Muscle layer of colon (tissue), 2 donors: ENCODE measurements around the gene SLFN14.
"Not testable (repeated sequence)": the region's sequence is repeated elsewhere in the genome, so short reads cannot be mapped to it uniquely, and the experiment has no call there.

Experiments used
- H3K27ac ChIP-seq: one replicate; pipeline ENCODE4 v1.7.0; 2013; ENCODE audit warnings: low read depth, mild to moderate bottlenecking, low read length, moderate library complexity
- H3K27me3 ChIP-seq, 2 donors: one replicate each; pipeline ENCODE4 v1.7.0; 2013; ENCODE audit warnings: low read length in 2 of 2, mild to moderate bottlenecking in 2 of 2; ENCODE audit not compliant: insufficient read depth in 2 of 2, control insufficient read depth in 1 of 2
- H3K36me3 ChIP-seq: one replicate; pipeline ENCODE4 v1.7.0; 2013; ENCODE audit warnings: mild to moderate bottlenecking, low read length; ENCODE audit not compliant: insufficient read depth
- H3K4me1 ChIP-seq: one replicate; pipeline ENCODE4 v1.7.0; 2013; ENCODE audit warnings: mild to moderate bottlenecking, low read length; ENCODE audit not compliant: insufficient read depth
- H3K4me3 ChIP-seq, 2 donors: one replicate each; pipeline ENCODE4 v1.7.0; 2013; ENCODE audit warnings: low read length in 2 of 2, low read depth in 1 of 2, mild to moderate bottlenecking in 1 of 2, moderate library complexity in 1 of 2
- H3K9ac ChIP-seq: one replicate; pipeline ENCODE4 v1.7.0; 2013; ENCODE audit warnings: low read length
- H3K9me3 ChIP-seq: one replicate; pipeline ENCODE4 v1.7.0; 2013; ENCODE audit warnings: mild to moderate bottlenecking, low read length
- donor health status: abdominal sarcoma.
- donor health status: Adenocarcinoma of cecum.

SLFN14 gene

DNA sequence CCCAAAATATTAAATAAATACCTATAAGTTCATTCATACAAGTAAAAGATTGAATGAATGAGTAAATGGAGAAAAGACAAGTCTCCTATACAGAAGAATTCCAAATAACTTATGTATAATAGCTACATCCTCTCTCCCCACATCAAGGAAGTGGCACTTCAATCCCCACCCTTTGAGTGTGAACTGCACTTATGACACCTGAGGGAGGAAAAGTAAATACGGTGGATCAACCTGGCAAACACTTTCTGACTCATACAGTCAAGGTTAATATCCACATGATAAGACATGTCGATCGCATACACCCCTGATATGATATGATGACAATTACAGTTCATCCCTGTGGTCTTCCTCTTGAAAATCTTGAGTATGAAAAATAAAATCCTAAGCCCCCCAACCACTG is 41.2 kb downstream of the SLFN14 start:
- no peaks in the 10 kb centered on the region for H3K4me1 ChIP-seq
- no peaks in the 10 kb centered on the region for H3K9me3 ChIP-seq
- H3K9ac ChIP-seq, result no peak overlapping the region
- H3K27me3 ChIP-seq, result no peaks in the 10 kb centered on the region
- no peak overlapping the region for H3K27ac ChIP-seq
- no peaks in the 10 kb centered on the region for H3K36me3 ChIP-seq
- no peak overlapping the region for H3K4me3 ChIP-seq

DNA sequence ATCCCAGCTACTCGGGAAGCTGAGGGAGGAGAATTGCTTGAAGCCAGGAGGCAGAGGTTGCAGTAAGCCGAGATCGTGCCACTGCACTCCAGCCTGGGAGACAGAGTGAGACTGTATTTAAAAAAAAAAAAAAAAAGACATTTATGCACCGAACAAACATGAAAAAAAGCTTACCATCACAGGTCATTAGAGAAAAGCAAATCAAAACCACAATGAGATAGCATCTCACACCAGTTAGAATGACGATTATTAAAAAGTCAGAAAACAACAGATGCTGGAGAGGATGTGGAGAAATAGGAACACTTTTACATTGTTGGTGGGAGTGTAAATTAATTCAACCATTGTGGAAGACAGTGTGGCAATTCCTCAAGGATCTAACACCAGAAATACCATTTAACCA is 42.2 kb downstream of the SLFN14 start:
- H3K27me3 ChIP-seq, H3K36me3 ChIP-seq, H3K4me1 ChIP-seq, H3K27ac ChIP-seq, H3K9me3 ChIP-seq, H3K4me3 ChIP-seq, H3K9ac ChIP-seq: not testable (repeated sequence)

DNA sequence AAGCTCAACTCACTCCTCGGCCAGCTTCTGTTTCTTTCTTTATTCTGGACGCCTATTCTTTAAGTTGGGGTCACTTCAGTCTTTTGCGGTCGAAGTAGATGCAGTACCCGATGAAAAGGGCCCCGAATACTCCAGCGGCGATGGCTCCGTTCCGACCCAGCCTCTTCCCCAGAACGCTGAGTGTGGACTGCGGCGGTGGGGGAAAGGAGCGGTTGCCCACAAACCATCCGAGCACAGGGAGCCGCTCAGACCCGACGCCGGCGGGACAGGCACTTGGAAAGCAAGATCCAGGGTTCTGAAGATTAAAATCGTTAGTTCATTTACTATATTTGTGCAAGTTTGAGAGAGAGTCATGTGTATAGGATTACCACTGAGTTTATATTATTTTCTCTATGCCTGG is 45.6 kb downstream of the SLFN14 start:
- H3K27ac ChIP-seq, result no peak overlapping the region

DNA sequence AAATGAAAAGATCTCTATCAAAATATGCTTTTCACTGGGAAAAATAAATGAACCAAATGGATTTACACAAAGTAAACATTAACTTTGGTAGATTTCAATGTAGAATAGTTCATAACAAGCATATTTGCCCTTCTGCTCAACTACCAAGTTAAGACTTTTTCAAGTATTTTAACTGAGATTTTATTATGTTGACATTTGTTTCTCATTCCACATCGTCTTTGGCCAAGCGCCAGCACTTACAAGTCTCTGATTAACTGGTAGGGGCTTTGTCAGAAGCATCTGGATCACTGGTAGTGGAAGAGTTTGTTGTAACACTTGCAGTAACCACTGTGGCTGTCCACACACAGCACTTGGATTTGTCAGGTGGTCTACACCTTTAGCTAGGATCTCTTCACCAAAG is 46.1 kb downstream of the SLFN14 start:
- no peaks in the 10 kb centered on the region for H3K27me3 ChIP-seq
- H3K9me3 ChIP-seq, result no peaks in the 10 kb centered on the region
- H3K4me1 ChIP-seq, result no peaks in the 10 kb centered on the region
- H3K36me3 ChIP-seq, result no peaks in the 10 kb centered on the region
- H3K4me3 ChIP-seq, result no peak overlapping the region
- H3K27ac ChIP-seq, result no peak overlapping the region
- no peak overlapping the region for H3K9ac ChIP-seq

More for the DNA sequence above, 45.6 kb downstream of the SLFN14 start:
- Histone ChIP-seq H3K36me3 (no peaks in the 10 kb centered on the region), H3K4me1 (no peaks in the 10 kb centered on the region), H3K9ac (no peak overlapping the region), H3K9me3 (no peaks in the 10 kb centered on the region), H3K27me3 (no peaks in the 10 kb centered on the region), H3K4me3 (no peak overlapping the region)
